Right kidney (tissue), 1 donor: ENCODE results near the gene CAB39L.

Experiments used
- DNase-seq: peaks from one replicate; pipeline ENCODE4 v3.0.0-alpha.2; 2016

Gene CAB39L

GRCh38 chr13:49287995-49288394 lies 155.9 kb downstream of the CAB39L start:
- no peak for DNase-seq

- DNase-seq, result no peak
These were observed 164.0 kb downstream of the CAB39L start for GRCh38 chr13:49279885-49280284.

GRCh38 chr13:49279112-49279511 lies 164.8 kb downstream of the CAB39L start:
- DNase-seq, result no peak

GRCh38 chr13:49278211-49278610 lies 165.7 kb downstream of the CAB39L start:
- no peak for DNase-seq

- no peak for DNase-seq
These were observed 171.6 kb downstream of the CAB39L start for GRCh38 chr13:49272296-49272695.

- DNase-seq, result no peak
These were observed 172.6 kb downstream of the CAB39L start for GRCh38 chr13:49271264-49271663.

GRCh38 chr13:49265822-49266221 lies 178.0 kb downstream of the CAB39L start:
- DNase-seq, result no peak

GRCh38 chr13:49262634-49263033 lies 181.2 kb downstream of the CAB39L start:
- no peak for DNase-seq

GRCh38 chr13:49259586-49259985 lies 184.3 kb downstream of the CAB39L start:
- DNase-seq, result no peak
